GM18867 (cell line): Measurements from ENCODE around the gene ENPP3.

Source experiments
- ATAC-seq: cut with Tn5 transposase; IDR thresholded peaks from one replicate; pipeline ENCODE4 v1.9.1; 2021; ENCODE audit warnings: mild to moderate bottlenecking, moderate library complexity; ENCODE audit not compliant: unreplicated experiment

The ENPP3 gene

DNA sequence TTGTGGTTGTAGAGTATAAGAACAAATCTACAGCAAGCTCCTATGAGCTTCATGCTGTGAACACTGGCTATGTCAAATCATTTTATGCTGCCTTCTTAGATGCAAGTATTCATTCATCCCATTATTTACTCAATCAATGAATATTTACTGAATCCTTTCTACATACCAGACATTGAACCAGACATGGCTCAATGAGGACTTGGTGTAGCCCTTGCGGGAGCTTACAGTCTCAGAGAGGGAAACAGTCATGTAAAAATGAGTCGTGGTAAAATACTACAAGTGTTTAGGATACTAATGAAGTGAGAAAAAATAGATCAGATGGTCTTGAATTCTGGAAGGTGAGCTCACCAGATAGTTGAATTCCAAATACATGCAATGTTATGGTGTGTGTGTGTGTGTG lies 125.9 kb downstream of the ENPP3 start:
- ATAC-seq = no peak

GRCh38 chr6:131763749-131764148 lies 126.6 kb downstream of the ENPP3 start:
- no peak for ATAC-seq

DNA sequence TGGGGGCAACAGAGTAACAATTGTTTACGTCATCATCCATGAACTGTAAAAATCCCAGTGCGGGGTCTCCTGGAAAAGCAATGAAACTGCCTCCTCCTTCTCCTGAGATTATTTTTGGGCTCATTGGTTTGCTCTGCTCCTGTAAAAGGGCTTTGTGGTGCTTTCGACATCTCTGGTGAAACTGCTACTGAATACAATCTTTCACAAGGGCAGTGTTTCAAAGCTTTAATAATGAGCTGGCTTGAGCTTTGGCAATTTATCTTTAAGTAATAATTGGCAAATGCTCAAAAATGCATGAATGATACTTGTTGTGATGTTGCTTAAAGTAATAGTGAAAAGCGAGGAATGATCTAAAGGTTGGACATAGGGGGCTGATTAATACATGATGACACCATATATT lies 127.2 kb downstream of the ENPP3 start:
- ATAC-seq = no peak

DNA sequence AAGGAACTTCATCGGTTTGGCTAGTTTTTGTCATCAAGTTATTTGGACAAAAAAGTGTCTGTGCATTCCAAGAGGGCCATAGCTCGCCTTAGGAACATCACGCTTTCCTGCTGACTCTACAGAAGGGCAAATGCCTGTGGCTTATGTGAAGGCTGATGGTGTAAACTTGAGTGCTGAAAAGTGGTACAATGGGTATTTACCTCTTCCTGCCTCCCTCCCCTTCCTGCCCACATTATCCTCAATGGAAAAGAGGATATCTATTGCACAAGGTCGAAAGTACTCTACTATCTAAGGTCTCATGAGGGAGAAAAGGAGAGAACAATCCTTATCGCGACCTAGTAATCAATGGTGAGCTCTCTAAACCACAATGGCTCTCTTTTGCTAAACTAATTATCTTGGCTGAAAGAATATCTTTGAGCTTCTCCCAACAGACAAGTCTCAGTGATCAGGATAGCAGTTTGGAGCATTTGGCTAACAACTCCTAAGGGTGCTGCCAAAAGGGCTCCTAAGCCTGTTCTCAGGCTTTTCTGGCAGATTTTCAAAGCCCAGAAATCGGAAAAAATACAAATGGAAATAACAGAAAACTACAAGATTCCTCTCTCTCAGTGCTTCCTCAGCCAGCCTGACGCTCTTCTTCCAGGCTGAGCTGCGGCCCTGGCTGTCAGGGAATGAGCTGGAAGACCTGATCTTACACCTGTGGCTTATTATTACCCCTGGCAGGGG lies 128.1 kb downstream of the ENPP3 start:
- ATAC-seq = no peak

GRCh38 chr6:131765804-131766135 lies 128.7 kb downstream of the ENPP3 start:
- no peak for ATAC-seq

DNA sequence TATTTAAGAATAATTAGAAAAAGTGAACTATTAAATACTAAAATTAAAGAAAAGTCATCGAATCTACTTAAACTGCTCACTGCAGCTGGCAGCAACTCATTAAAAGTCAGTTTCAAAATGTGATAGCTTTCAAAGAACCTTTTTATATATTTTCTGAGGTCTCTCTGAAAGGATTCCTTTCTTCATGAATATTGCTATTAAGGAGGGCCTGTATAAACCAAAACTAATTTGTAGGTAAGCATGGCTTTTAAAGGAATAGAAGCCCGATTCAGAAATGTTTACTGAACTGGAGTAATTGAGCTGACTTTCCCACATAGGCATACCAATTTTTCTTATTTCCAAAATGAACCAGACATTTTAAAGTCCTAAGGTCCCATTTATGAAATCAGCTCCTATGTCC lies 129.5 kb downstream of the ENPP3 start:
- ATAC-seq = no peak

DNA sequence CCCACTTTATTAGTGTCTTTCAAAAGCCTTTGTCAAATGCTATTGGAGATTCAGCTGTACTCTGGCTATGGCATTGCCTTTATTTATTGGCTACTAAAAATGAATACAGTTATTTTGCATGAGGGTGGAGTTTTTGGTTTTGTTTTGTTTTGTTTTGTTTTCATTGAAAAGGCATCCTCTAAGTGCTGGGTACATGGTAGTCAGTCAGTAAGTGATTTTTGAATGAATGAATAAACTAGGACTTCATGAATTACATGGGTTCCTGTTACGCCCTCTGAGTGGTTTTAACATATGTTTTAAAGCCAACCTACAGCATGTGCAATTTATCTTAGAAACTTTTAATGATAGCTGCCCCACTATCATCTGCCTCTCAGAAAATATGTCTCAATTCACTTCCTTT lies 131.9 kb downstream of the ENPP3 start:
- ATAC-seq = no peak

DNA sequence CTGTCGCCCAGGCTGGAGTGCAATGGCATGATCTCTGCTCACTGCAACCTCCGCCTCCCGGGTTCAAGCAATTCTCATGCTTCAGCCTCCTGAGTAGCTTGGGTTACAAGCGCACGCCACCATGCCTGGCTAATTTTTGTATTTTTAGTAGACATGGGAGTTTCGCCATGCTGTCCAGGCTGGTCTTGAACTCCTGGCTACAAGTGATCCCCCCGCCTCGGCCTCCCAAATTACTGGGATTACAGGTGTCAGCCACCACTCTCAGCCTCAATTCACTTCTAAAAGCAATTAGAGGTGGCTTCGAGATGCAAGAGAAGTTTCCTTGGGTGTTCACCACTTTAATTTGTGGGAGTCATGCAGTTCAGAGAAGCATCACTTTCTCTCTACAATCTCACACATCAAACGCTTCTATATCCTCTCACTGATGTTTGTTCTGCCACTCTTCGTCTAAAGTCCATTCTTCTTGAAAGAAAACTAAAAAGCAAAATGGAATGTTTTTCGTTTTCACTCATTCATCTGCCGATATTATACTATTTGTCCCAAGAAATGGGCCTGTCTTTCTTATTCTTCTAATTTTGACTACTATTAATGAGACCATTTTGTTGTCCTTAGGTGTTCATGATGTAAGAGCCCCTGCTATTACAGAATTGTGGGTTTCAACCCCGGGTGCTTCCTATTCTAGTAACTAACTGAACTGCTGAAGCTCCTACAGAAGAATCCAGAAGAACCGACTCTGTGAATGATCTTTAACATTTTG lies 132.5 kb downstream of the ENPP3 start:
- no peak for ATAC-seq

DNA sequence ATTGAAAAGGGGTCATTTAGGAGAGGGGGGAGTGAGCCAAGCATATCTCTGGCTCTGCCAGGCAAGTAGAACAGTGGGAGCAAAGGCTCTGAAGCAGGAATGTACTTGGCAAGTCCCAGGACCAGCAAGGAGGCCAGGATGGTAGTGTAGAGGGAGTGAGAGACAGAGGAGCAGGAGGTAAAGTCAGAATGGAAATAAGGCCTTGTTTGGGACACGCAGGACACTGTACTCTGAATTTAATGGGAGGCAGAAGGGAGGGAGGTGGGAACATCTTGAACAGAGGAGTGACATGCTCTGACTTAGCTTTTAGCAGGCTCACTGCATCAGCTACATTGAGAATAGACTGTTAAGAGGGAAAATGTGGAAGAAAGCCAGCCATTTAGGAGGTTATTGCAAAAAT lies 133.7 kb downstream of the ENPP3 start:
- ATAC-seq = no peak

GRCh38 chr6:131773284-131773950 lies 136.3 kb downstream of the ENPP3 start:
- no peak for ATAC-seq

GRCh38 chr6:131775886-131776285 lies 138.8 kb downstream of the ENPP3 start:
- ATAC-seq = no peak

DNA sequence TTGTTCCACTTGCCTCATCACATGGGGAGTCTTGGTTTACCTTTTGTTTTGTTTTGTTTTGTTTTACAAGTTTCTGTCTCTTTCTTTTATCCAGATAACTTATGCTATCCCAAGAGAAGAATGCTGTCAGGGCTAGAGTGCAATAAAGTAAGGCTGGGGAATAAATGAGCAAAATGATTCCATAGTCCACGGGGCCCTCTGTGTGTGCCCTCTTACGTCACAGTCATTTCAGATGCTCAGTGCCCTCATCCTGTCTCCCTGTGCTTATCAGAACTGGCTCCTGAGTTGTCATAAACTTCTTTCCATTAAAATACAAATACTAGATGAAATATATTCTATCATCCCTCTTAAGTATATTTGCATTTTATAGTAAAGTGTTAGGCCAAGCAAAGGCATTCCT lies 139.9 kb downstream of the ENPP3 start:
- no peak for ATAC-seq

- no peak for ATAC-seq
Measured at GRCh38 chr6:131778169-131778568, 141.1 kb downstream of the ENPP3 start.

DNA sequence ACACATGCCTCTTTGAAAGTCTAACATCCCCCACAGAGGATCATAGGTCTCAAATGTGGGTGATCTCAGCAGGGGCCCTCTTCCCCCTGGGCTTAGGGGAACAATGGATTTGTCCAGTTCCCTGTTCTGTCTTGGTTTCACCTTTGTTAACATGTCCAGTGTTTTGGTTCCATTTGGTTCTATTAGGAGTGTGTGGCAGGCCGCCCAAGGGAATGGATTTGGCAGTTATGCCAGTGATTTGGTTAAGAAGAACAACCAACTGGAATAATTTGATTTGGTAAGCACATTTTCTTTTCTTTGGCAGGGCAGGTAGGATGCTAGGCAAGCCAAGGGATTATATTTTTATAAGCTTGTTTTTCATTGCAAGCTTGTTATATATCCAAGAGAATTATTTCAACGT lies 142.2 kb downstream of the ENPP3 start:
- no peak for ATAC-seq

- ATAC-seq = no peak
Measured at GRCh38 chr6:131780600-131780999, 143.5 kb downstream of the ENPP3 start.

DNA sequence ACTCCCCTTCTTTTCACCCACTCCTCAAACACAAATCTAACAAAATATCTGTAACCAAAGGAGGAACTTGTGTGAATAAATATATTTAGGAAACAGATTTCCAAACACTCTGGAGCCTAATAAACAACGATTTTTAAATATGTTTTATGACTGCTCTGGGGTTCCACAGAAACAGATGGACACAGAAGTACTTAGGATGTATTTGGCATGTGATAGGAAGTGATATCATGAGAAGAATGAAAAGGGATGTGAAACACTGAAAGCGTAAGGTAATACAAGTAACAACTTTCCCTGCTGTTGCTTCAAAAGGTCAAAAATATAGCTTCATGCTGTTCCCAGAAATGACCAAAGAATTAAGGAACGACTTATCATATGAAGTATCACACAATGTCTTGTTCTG lies 144.6 kb downstream of the ENPP3 start:
- ATAC-seq = no peak

GRCh38 chr6:131782764-131783163 lies 145.7 kb downstream of the ENPP3 start:
- no peak for ATAC-seq

GRCh38 chr6:131784561-131784960 lies 147.5 kb downstream of the ENPP3 start:
- ATAC-seq = no peak

GRCh38 chr6:131787079-131787478 lies 150.0 kb downstream of the ENPP3 start:
- no peak for ATAC-seq

DNA sequence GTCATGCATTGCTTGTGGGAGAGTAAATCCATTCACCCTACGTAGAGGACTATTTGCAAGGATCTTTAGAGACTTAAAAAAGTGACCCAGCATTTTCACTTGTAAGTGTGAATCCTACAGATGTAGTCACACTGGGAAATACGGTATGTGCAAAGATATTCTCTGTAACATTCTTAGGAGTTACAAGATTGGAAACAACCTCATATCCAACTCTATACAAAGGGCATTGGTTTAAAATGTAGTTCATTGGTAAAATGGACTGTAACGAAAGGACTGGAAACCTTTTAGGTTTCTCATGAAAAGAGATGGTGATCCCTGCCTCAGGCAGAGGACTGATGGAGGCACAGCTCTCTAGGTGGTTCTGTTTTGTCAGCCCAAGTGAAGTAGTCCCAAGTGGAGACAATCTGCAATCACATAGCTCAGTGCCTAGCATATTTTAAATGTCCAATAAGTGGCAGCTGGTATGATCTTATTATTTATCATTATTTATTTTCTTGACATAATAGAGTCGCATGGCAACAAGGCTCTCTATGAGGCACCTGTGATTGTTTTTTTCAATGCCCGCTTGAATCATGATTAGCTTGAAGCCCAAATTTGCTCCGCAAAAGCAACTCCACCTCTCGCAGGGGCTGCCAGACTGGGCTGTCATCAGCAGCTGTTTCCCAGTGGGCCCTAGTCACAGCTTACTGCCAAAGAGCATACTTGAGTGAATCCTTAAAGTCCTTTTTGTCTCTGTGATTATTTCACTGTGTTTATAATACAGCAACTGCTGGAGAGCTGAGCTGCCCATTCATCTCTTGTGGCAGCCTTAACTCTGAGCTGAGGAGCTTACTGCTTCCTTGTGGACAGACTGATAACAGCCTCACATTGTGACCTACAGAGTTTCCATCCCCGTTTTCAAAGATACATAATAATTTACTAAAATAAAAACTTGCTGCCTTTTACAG lies 150.9 kb downstream of the ENPP3 start:
- ATAC-seq = no peak

DNA sequence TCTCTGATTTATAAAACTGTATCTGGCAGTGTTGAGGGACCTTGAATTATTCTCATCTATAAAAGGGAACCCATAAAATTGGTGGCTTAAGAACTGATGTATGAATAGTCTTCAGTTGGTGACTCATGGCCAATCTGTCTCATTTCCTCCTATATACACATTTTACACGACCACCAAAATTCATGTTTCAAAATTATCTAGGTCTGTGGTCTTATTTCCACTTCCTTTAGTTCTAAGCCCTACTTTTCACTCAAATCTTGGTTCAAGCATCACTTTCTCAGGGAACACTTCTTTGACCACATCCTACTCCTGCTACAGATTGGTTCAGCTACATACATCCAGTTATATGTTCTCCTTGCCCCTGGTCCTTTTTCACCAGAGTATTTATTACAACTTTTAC lies 152.1 kb downstream of the ENPP3 start:
- no peak for ATAC-seq
